Kidney epithelial cell (primary cell): Measurements from ENCODE around the gene TGM3. TPM values are rescaled to one million over a fixed set of nuclear protein-coding genes. Genes with fewer than 3 reads are reported as not detected.

Source experiments
- DNase-seq: peaks from one replicate; pipeline ENCODE4 v3.0.0-alpha.2; 2010; ENCODE audit warnings: low read depth
- H3K27me3 ChIP-seq: 2 replicates; pipeline ENCODE4 v1.6.0; 2011; ENCODE audit warnings: low read length; ENCODE audit not compliant: control insufficient read depth, insufficient read depth
- H3K36me3 ChIP-seq: 2 replicates; pipeline ENCODE4 v1.5.1; 2011; ENCODE audit warnings: low read length; ENCODE audit not compliant: control insufficient read depth, insufficient read depth
- H3K4me3 ChIP-seq: 2 replicates; pipeline ENCODE4 v1.5.1; 2011; ENCODE audit warnings: low read depth, mild to moderate bottlenecking, control low read depth, low read length
- total RNA-seq: library from RNA; depleted of rRNA; stranded (reverse); fragments of >200 nt; gene quantifications from 2 replicates; pipeline ENCODE4 v1.2.3, GENCODE V29; 2015
- TF ChIP-seq, protein P1 (sequence below): IDR thresholded peaks from 2 replicates; pipeline ENCODE4 v1.5.1; 2011; ENCODE audit warnings: mild to moderate bottlenecking, moderate library complexity, low read length, control low read depth, inconsistent platforms; ENCODE audit not compliant: insufficient read depth, poor library complexity, severe bottlenecking

TGM3 gene
- total RNA-seq, 1 donor from 2014 or later = not detected

DNA sequence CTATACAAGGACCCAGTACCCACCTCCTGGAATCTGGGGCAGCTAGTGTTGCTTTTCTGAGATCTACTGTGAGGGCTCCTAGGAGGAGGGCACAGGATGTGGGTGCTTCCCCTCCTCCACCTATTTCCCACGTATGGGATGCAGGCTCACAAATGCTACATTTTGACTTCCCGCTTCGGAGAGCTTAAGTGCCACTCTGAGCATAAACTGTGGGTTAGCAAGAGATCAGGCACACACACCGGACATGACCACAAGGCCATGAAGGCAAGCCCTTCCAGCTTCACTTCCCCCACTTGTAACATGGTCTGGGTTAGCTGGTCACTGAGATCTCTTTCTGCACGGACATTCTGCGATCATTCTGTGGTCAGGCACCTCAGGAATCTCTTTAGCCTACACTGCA lies 15.7 kb upstream of the TGM3 start:
- TF ChIP-seq, protein P1, sequence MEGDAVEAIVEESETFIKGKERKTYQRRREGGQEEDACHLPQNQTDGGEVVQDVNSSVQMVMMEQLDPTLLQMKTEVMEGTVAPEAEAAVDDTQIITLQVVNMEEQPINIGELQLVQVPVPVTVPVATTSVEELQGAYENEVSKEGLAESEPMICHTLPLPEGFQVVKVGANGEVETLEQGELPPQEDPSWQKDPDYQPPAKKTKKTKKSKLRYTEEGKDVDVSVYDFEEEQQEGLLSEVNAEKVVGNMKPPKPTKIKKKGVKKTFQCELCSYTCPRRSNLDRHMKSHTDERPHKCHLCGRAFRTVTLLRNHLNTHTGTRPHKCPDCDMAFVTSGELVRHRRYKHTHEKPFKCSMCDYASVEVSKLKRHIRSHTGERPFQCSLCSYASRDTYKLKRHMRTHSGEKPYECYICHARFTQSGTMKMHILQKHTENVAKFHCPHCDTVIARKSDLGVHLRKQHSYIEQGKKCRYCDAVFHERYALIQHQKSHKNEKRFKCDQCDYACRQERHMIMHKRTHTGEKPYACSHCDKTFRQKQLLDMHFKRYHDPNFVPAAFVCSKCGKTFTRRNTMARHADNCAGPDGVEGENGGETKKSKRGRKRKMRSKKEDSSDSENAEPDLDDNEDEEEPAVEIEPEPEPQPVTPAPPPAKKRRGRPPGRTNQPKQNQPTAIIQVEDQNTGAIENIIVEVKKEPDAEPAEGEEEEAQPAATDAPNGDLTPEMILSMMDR = no peak
- no peaks in the 10 kb centered on the region for H3K36me3 ChIP-seq
- H3K4me3 ChIP-seq = no peak overlapping the region
- no peak for DNase-seq
- H3K27me3 ChIP-seq = no peaks in the 10 kb centered on the region

DNA sequence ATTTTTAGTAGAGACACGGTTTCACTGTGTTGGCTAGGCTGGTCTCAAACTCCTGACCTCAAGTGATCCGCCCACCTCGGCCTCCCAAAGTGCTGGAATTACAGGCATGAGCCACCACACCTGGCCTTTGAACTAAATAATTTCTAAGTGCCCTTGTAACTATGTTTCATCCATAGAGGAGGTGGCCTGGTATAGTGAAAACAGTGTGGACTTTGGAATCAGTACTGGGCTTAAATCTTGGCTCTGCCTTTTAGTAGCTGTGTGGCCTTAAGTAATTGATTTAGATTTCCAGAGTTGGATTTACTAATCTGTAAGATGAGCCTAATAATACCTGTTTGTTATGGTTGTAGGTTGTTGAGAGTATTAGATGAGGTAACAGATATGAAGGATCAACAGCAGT lies 14.2 kb upstream of the TGM3 start:
- TF ChIP-seq, protein P1 = no peak
- no peak overlapping the region for H3K4me3 ChIP-seq
- H3K36me3 ChIP-seq = no peaks in the 10 kb centered on the region
- H3K27me3 ChIP-seq = no peaks in the 10 kb centered on the region
- DNase-seq = no peak

- H3K4me3 ChIP-seq = no peak overlapping the region
- no peaks in the 10 kb centered on the region for H3K36me3 ChIP-seq
- no peaks in the 10 kb centered on the region for H3K27me3 ChIP-seq
- no peak for DNase-seq
- TF ChIP-seq, protein P1 = no peak
Measured at GRCh38 chr20:2282181-2282580, 13.6 kb upstream of the TGM3 start.

GRCh38 chr20:2283706-2284423 lies 11.9 kb upstream of the TGM3 start:
- Histone ChIP-seq H3K27me3 (no peaks in the 10 kb centered on the region), H3K4me3 (no peak overlapping the region), H3K36me3 (no peaks in the 10 kb centered on the region)
- DNase-seq = peak; percentile 63
- TF ChIP-seq, protein P1 = no peak

GRCh38 chr20:2285193-2285592 lies 10.6 kb upstream of the TGM3 start:
- TF ChIP-seq, protein P1 = no peak
- DNase-seq = no peak
- Histone ChIP-seq H3K27me3 (no peaks in the 10 kb centered on the region), H3K4me3 (no peak overlapping the region), H3K36me3 (no peaks in the 10 kb centered on the region)

- no peaks in the 10 kb centered on the region for H3K27me3 ChIP-seq
- H3K36me3 ChIP-seq = no peaks in the 10 kb centered on the region
- H3K4me3 ChIP-seq = no peak overlapping the region
- no peak for DNase-seq
- TF ChIP-seq, protein P1 = no peak
Measured at GRCh38 chr20:2285613-2286012, 10.2 kb upstream of the TGM3 start.
